ENCODE data around the gene DUSP3. TPM values are rescaled to one million over a fixed set of nuclear protein-coding genes. Genes with fewer than 3 reads are reported as not detected.

The DUSP3 gene
- total RNA-seq, 4 donors from 2014 or later = 130 to 182 (median 158) TPM

DNA sequence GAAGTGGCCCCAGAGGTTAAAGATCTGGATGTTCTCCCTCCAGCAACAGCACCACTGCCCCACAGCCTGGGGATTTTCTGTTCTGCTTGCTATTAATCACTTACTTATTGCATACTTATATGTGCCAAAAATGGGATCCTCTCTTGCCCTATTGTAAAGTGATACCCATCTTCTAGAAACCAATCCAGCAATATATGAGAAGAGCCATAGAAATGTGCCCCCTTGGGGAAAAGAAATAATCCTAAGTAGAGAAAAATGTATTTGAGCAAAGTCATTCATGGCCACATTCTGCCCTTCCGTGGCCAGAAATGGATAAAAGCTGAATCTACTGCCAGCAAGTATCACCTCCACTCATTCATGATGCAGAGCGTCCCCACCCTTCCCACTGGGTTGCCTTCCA is 41.1 kb downstream of the DUSP3 start:
- Histone ChIP-seq H3K27ac (replicated peaks in 1 of 4) (no peak overlapping the region), H3K4me1 (peaks cover 0 to 6% (median 1%) of the 10 kb centered on the region in 4 donors), H3K9me3 (no peaks in the 10 kb centered on the region), H3K27me3 (peaks cover 0 to 6% (median 0%) of the 10 kb centered on the region in 4 donors), H3K4me3 (no peak overlapping the region), H3K36me3 (no peaks in the 10 kb centered on the region)
- DNase-seq (ENCODE audit: extremely low spot score) = no peak
- intact Hi-C loops (cut with DNase I) = no loop called here
- TF ChIP-seq POLR2A (IDR thresholded peaks at IDR 0.05; ENCODE audit: low read depth) (no peak), EP300 (IDR thresholded peaks at IDR 0.05) (no peak), POLR2AphosphoS5 (IDR thresholded peaks at IDR 0.05) (no peak)
- TF ChIP-seq, protein P1, sequence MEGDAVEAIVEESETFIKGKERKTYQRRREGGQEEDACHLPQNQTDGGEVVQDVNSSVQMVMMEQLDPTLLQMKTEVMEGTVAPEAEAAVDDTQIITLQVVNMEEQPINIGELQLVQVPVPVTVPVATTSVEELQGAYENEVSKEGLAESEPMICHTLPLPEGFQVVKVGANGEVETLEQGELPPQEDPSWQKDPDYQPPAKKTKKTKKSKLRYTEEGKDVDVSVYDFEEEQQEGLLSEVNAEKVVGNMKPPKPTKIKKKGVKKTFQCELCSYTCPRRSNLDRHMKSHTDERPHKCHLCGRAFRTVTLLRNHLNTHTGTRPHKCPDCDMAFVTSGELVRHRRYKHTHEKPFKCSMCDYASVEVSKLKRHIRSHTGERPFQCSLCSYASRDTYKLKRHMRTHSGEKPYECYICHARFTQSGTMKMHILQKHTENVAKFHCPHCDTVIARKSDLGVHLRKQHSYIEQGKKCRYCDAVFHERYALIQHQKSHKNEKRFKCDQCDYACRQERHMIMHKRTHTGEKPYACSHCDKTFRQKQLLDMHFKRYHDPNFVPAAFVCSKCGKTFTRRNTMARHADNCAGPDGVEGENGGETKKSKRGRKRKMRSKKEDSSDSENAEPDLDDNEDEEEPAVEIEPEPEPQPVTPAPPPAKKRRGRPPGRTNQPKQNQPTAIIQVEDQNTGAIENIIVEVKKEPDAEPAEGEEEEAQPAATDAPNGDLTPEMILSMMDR (IDR thresholded peaks at IDR 0.05) = no peak
- WGBS = 82% methylated on average over 2 of the region's 2 CpGs

DNA sequence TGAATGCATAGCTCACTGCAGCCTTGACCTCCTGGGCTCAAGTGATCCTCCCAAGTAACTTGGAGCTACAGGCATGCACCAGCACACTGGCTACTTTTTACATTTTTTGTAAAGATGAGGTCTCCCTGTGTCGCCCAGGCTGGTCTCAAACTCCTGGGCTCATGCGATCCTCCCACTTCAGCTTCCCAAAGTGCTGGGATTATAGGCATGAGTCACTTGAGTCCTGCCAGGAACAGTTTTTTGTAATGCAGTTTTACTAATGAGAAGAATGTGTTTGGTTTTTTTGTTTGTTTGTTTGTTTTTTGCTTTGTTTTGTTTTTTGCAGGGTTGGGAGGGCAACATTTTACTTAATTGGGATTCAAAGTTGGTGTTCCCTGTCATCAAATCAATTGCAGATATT is 42.4 kb downstream of the DUSP3 start:
- TF ChIP-seq POLR2A (IDR thresholded peaks at IDR 0.05; ENCODE audit: low read depth) (no peak), POLR2AphosphoS5 (IDR thresholded peaks at IDR 0.05) (no peak), EP300 (IDR thresholded peaks at IDR 0.05) (no peak)
- TF ChIP-seq, protein P1 (IDR thresholded peaks at IDR 0.05) = no peak
- intact Hi-C loops (cut with DNase I) = no loop called here
- WGBS = 89% methylated on average over 2 of the region's 2 CpGs

DNA sequence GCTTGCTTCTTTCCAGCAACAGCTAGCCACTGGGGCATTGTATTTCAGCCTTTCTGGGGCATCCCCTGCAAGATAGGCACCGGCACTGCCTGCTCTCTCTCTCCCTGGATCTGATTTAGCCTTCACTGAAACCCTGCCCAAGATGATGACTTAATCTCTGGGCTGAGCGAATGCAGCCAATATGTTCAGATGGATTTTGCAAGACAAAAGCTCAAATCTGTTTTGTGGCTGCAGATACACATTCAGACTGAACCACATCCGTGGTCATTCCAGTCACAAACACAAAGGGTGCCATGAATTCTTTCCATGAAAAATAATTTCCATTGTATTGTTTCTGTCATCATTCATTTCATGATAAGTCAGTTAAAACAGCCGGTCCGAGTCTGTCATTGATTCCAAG is 44.4 kb downstream of the DUSP3 start:
- Histone ChIP-seq H3K27me3 (no peaks in the 10 kb centered on the region), H3K4me1 (peaks cover 0 to 6% (median 1%) of the 10 kb centered on the region in 4 donors), H3K9me3 (no peaks in the 10 kb centered on the region), H3K4me3 (no peak overlapping the region), H3K27ac (replicated peaks in 1 of 4) (no peak overlapping the region), H3K36me3 (no peaks in the 10 kb centered on the region)
- TF ChIP-seq POLR2AphosphoS5 (IDR thresholded peaks at IDR 0.05) (no peak), EP300 (IDR thresholded peaks at IDR 0.05) (no peak), POLR2A (IDR thresholded peaks at IDR 0.05; ENCODE audit: low read depth) (no peak)
- TF ChIP-seq, protein P1 (IDR thresholded peaks at IDR 0.05) = no peak
- intact Hi-C loops (cut with DNase I) = no loop called here
- DNase-seq (ENCODE audit: extremely low spot score) = no peak
- WGBS = 65% methylated on average over 5 of the region's 5 CpGs

More for the DNA sequence above, 42.4 kb downstream of the DUSP3 start:
- Histone ChIP-seq H3K27me3 (no peaks in the 10 kb centered on the region), H3K36me3 (no peaks in the 10 kb centered on the region), H3K4me3 (no peak overlapping the region), H3K9me3 (no peaks in the 10 kb centered on the region), H3K4me1 (peaks cover 0 to 6% (median 1%) of the 10 kb centered on the region in 4 donors), H3K27ac (replicated peaks in 1 of 4) (no peak overlapping the region)
- DNase-seq (ENCODE audit: extremely low spot score) = no peak

DNA sequence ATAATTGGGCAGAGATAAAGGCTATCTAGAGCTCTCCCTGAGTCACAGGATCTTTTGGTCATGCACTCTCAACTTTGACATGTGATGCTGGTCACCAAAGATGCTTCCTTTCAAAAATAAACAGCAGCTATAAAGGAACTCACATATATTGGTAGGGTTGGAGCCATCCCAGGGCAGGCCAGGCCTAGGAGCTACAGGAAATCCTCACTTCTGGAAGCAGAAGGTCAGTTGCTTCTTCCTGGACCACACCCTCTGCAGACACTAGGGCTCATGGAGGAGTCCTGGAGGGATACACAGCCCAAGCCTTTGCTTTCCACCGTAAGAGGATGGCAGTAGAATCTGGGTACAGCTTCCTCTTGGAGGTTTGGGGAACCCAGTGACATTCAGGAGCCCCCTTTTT is 44.8 kb downstream of the DUSP3 start:
- WGBS = 79% methylated on average over 1 of the region's 1 CpG
- no peaks in the 10 kb centered on the region for H3K9me3 ChIP-seq
- peaks cover 0 to 6% (median 1%) of the 10 kb centered on the region in 4 donors for H3K4me1 ChIP-seq
- H3K27ac ChIP-seq (replicated peaks in 1 of 4) = no peak overlapping the region
- H3K36me3 ChIP-seq = no peaks in the 10 kb centered on the region
- DNase-seq (ENCODE audit: extremely low spot score) = no peak
- intact Hi-C loops (cut with DNase I) = no loop called here
- H3K27me3 ChIP-seq = no peaks in the 10 kb centered on the region
- no peak overlapping the region for H3K4me3 ChIP-seq
- TF ChIP-seq POLR2A (IDR thresholded peaks at IDR 0.05; ENCODE audit: low read depth) (no peak), EP300 (IDR thresholded peaks at IDR 0.05) (no peak)

DNA sequence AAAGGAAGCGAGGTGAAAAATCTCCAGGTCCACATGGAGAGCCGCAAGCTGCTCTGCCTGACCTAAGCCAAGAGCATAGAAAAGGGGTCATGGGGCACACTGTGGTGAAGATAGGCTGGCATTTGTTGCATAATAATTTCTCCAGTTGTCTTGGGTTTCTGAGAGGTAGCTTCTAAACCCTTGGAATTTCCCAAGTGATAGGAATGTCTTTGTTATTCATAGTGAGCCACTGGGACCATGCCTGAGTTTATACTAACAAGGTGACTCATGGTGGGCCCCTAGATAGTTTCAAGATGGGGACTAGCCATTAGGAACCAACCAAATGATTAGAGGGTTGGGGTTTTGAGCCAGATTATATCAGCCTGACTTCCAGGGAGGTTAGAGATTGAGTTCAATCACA is 45.8 kb downstream of the DUSP3 start:
- Histone ChIP-seq H3K9me3 (no peaks in the 10 kb centered on the region), H3K27ac (replicated peaks in 1 of 4) (no peak overlapping the region), H3K27me3 (no peaks in the 10 kb centered on the region), H3K36me3 (no peaks in the 10 kb centered on the region), H3K4me3 (no peak overlapping the region), H3K4me1 (peaks cover 0 to 6% (median 1%) of the 10 kb centered on the region in 4 donors)
- DNase-seq (ENCODE audit: extremely low spot score) = no peak
- intact Hi-C loops (cut with DNase I) = no loop called here
- WGBS = 97% methylated on average over 2 of the region's 2 CpGs
- TF ChIP-seq, protein P1 (IDR thresholded peaks at IDR 0.05) = no peak
- no peak for TF ChIP-seq EP300 (IDR thresholded peaks at IDR 0.05)
- no peak for TF ChIP-seq POLR2A (IDR thresholded peaks at IDR 0.05; ENCODE audit: low read depth)
- no peak for TF ChIP-seq POLR2AphosphoS5 (IDR thresholded peaks at IDR 0.05)

Data from esophagus muscularis mucosa (tissue), 4 donors.